Parathyroid adenoma (tissue), 2 donors: ENCODE data around the gene PHACTR2.

Experiments
- H2AFZ ChIP-seq: fragments of 300-600 bp; sonication (generic); one replicate; pipeline ENCODE4 v1.7.0; 2017; ENCODE audit warnings: antibody characterized with exemption, mild to moderate bottlenecking
- H3K27ac ChIP-seq: fragments of 300-600 bp; sonication (generic); one replicate; pipeline ENCODE4 v1.7.0; 2017
- H3K27me3 ChIP-seq: fragments of 300-600 bp; sonication (generic); one replicate; pipeline ENCODE4 v1.7.0; 2017; ENCODE audit warnings: low read length; ENCODE audit not compliant: control insufficient read depth, insufficient read depth
- H3K36me3 ChIP-seq: fragments of 300-600 bp; sonication (generic); one replicate; pipeline ENCODE4 v1.7.0; 2017; ENCODE audit warnings: low read length; ENCODE audit not compliant: control insufficient read depth, insufficient read depth
- H3K4me1 ChIP-seq: fragments of 300-600 bp; sonication (generic); one replicate; pipeline ENCODE4 v1.7.0; 2017; ENCODE audit warnings: control low read depth
- H3K4me2 ChIP-seq: fragments of 300-600 bp; sonication (generic); one replicate; pipeline ENCODE4 v1.7.0; 2017; ENCODE audit warnings: low read length
- H3K4me3 ChIP-seq: fragments of 300-600 bp; sonication (generic); one replicate; pipeline ENCODE4 v1.7.0; 2017; ENCODE audit warnings: low read depth, low read length
- H3K79me2 ChIP-seq: fragments of 300-600 bp; sonication (generic); one replicate; pipeline ENCODE4 v1.7.0; 2017; ENCODE audit warnings: control low read depth
- H3K9ac ChIP-seq: fragments of 300-600 bp; sonication (generic); one replicate; pipeline ENCODE4 v1.7.0; 2017; ENCODE audit warnings: mild to moderate bottlenecking
- H3K9me3 ChIP-seq: fragments of 300-600 bp; sonication (generic); one replicate; pipeline ENCODE4 v1.7.0; 2017; ENCODE audit warnings: low read length; ENCODE audit not compliant: control insufficient read depth
- CTCF ChIP-seq: fragments of 300-600 bp; sonication (generic); IDR thresholded peaks from one replicate; pipeline ENCODE4 v1.7.0; 2017; ENCODE audit warnings: antibody characterized with exemption, mild to moderate bottlenecking
- donor health status: primary hyperparathyroidism.

The PHACTR2 gene

GRCh38 chr6:143707697-143708096 is 29.9 kb downstream of the PHACTR2 start:
- Histone ChIP-seq H3K27me3 (no peaks in the 10 kb centered on the region), H3K4me2 (no peak overlapping the region), H2AFZ (no peak overlapping the region), H3K9me3 (no peaks in the 10 kb centered on the region), H3K4me1 (no peaks in the 10 kb centered on the region), H3K27ac (no peak overlapping the region), H3K79me2 (peaks cover 47% of the 10 kb centered on the region), H3K36me3 (no peaks in the 10 kb centered on the region), H3K4me3 (no peak overlapping the region), H3K9ac (no peak overlapping the region)
- TF ChIP-seq CTCF: no peak

- Histone ChIP-seq H3K4me2 (no peak overlapping the region), H2AFZ (no peak overlapping the region), H3K4me1 (no peaks in the 10 kb centered on the region), H3K9ac (no peak overlapping the region), H3K27ac (no peak overlapping the region), H3K36me3 (no peaks in the 10 kb centered on the region), H3K9me3 (no peaks in the 10 kb centered on the region), H3K4me3 (no peak overlapping the region), H3K79me2 (peaks cover 49% of the 10 kb centered on the region), H3K27me3 (no peaks in the 10 kb centered on the region)
- TF ChIP-seq CTCF: no peak
These were observed 31.1 kb downstream of the PHACTR2 start for GRCh38 chr6:143708889-143709288.

GRCh38 chr6:143711714-143712113 is 33.9 kb downstream of the PHACTR2 start:
- Histone ChIP-seq H3K27me3 (no peaks in the 10 kb centered on the region), H3K9ac (no peak overlapping the region), H3K4me2 (no peak overlapping the region), H3K4me3 (no peak overlapping the region), H3K9me3 (no peaks in the 10 kb centered on the region), H3K79me2 (peaks cover 30% of the 10 kb centered on the region), H3K4me1 (no peaks in the 10 kb centered on the region), H2AFZ (no peak overlapping the region), H3K36me3 (no peaks in the 10 kb centered on the region), H3K27ac (no peak overlapping the region)
- no peak for TF ChIP-seq CTCF

- Histone ChIP-seq H3K27ac (no peak overlapping the region), H2AFZ (no peak overlapping the region), H3K4me1 (no peaks in the 10 kb centered on the region), H3K9me3 (no peaks in the 10 kb centered on the region), H3K27me3 (no peaks in the 10 kb centered on the region), H3K9ac (no peak overlapping the region), H3K36me3 (no peaks in the 10 kb centered on the region), H3K79me2 (peaks cover 12% of the 10 kb centered on the region), H3K4me3 (no peak overlapping the region), H3K4me2 (no peak overlapping the region)
- TF ChIP-seq CTCF: no peak
These were observed 40.7 kb downstream of the PHACTR2 start for GRCh38 chr6:143718472-143718871.

GRCh38 chr6:143721642-143722041 is 43.9 kb downstream of the PHACTR2 start:
- TF ChIP-seq CTCF: no peak
- Histone ChIP-seq H3K36me3 (no peaks in the 10 kb centered on the region), H3K79me2 (peaks cover 5% of the 10 kb centered on the region)

More at GRCh38 chr6:143721642-143722041, 43.9 kb downstream of the PHACTR2 start:
- Histone ChIP-seq H3K9ac (no peak overlapping the region), H3K9me3 (no peaks in the 10 kb centered on the region), H3K27me3 (no peaks in the 10 kb centered on the region), H3K4me1 (no peaks in the 10 kb centered on the region), H3K27ac (no peak overlapping the region), H3K4me3 (no peak overlapping the region), H3K4me2 (no peak overlapping the region), H2AFZ (no peak overlapping the region)
